Measurements from ENCODE around the gene CCSER1. TPM values are rescaled to one million over a fixed set of nuclear protein-coding genes. Genes with fewer than 3 reads are reported as not detected.

CCSER1 gene
- total and polyA plus RNA-seq, 2 experiments from 2014 or later, result 2.9 to 3.4 TPM

DNA sequence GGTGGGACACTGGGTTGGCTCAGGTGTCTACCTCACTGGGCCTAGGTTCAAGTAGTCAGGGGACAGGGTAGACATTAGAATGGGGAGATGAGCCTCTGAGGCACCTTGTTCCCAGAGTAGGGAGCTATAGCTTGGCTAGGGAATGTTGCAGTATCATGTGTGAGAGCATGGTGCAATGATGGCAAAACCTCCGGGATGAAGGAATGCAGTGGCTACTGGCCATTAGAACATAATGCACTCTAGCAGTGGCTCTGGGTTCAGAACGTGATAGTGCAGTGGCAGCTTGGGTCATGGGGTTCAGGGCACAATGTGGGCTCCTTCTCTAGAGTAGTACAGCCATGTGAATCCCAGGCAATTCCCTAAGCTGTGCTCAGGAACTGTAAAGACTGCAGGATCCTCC, 471.5 kb downstream of the CCSER1 start (continued):
- TF ChIP-seq, protein P1, sequence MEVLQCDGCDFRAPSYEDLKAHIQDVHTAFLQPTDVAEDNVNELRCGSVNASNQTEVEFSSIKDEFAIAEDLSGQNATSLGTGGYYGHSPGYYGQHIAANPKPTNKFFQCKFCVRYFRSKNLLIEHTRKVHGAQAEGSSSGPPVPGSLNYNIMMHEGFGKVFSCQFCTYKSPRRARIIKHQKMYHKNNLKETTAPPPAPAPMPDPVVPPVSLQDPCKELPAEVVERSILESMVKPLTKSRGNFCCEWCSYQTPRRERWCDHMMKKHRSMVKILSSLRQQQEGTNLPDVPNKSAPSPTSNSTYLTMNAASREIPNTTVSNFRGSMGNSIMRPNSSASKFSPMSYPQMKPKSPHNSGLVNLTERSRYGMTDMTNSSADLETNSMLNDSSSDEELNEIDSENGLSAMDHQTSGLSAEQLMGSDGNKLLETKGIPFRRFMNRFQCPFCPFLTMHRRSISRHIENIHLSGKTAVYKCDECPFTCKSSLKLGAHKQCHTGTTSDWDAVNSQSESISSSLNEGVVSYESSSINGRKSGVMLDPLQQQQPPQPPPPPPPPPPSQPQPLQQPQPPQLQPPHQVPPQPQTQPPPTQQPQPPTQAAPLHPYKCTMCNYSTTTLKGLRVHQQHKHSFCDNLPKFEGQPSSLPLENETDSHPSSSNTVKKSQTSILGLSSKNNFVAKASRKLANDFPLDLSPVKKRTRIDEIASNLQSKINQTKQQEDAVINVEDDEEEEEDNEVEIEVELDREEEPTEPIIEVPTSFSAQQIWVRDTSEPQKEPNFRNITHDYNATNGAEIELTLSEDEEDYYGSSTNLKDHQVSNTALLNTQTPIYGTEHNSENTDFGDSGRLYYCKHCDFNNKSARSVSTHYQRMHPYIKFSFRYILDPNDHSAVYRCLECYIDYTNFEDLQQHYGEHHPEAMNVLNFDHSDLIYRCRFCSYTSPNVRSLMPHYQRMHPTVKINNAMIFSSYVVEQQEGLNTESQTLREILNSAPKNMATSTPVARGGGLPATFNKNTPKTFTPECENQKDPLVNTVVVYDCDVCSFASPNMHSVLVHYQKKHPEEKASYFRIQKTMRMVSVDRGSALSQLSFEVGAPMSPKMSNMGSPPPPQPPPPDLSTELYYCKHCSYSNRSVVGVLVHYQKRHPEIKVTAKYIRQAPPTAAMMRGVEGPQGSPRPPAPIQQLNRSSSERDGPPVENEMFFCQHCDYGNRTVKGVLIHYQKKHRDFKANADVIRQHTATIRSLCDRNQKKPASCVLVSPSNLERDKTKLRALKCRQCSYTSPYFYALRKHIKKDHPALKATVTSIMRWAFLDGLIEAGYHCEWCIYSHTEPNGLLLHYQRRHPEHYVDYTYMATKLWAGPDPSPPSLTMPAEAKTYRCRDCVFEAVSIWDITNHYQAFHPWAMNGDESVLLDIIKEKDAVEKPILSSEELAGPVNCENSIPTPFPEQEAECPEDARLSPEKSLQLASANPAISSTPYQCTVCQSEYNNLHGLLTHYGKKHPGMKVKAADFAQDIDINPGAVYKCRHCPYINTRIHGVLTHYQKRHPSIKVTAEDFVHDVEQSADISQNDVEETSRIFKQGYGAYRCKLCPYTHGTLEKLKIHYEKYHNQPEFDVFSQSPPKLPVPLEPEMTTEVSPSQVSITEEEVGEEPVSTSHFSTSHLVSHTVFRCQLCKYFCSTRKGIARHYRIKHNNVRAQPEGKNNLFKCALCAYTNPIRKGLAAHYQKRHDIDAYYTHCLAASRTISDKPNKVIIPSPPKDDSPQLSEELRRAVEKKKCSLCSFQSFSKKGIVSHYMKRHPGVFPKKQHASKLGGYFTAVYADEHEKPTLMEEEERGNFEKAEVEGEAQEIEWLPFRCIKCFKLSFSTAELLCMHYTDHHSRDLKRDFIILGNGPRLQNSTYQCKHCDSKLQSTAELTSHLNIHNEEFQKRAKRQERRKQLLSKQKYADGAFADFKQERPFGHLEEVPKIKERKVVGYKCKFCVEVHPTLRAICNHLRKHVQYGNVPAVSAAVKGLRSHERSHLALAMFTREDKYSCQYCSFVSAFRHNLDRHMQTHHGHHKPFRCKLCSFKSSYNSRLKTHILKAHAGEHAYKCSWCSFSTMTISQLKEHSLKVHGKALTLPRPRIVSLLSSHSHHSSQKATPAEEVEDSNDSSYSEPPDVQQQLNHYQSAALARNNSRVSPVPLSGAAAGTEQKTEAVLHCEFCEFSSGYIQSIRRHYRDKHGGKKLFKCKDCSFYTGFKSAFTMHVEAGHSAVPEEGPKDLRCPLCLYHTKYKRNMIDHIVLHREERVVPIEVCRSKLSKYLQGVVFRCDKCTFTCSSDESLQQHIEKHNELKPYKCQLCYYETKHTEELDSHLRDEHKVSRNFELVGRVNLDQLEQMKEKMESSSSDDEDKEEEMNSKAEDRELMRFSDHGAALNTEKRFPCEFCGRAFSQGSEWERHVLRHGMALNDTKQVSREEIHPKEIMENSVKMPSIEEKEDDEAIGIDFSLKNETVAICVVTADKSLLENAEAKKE (CRISPR knock-in tag; IDR thresholded peaks at IDR 0.05), result no peak
- TF ChIP-seq ZNF114 (CRISPR knock-in tag; IDR thresholded peaks at IDR 0.05) (no peak), ZNF331 (CRISPR knock-in tag; IDR thresholded peaks at IDR 0.05; ENCODE audit: low read depth) (no peak), POLR2AphosphoS5 (IDR thresholded peaks at IDR 0.05; ENCODE audit: low read depth) (no peak)
- TF ChIP-seq, protein P2, sequence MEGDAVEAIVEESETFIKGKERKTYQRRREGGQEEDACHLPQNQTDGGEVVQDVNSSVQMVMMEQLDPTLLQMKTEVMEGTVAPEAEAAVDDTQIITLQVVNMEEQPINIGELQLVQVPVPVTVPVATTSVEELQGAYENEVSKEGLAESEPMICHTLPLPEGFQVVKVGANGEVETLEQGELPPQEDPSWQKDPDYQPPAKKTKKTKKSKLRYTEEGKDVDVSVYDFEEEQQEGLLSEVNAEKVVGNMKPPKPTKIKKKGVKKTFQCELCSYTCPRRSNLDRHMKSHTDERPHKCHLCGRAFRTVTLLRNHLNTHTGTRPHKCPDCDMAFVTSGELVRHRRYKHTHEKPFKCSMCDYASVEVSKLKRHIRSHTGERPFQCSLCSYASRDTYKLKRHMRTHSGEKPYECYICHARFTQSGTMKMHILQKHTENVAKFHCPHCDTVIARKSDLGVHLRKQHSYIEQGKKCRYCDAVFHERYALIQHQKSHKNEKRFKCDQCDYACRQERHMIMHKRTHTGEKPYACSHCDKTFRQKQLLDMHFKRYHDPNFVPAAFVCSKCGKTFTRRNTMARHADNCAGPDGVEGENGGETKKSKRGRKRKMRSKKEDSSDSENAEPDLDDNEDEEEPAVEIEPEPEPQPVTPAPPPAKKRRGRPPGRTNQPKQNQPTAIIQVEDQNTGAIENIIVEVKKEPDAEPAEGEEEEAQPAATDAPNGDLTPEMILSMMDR (conservative IDR thresholded peaks at IDR 0.05; ENCODE audit: low read depth in 2 of 2), result no peak

DNA sequence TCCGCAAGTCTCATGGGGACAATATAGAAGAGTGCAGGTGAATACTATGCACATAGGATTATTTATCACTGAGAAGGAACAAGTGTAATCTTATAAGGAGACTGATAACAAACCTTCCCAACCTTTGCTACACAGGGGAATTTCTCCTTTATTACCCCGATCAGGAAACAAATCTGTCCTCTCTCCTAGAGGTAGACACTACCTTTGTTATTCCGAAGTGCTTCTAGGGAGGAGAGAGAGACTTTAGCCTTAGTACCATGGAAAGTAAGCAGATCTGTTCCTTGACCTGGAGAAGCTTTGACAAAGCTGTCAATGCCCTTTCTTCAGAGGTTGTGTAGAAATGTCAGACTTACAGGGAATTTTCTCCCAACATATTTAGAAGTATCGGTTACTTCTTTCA, 475.5 kb downstream of the CCSER1 start:
- H3K4me1 ChIP-seq (ENCODE audit: insufficient read depth), result no peaks in the 10 kb centered on the region
- H3K9me3 Mint-ChIP-seq, result no peaks in the 10 kb centered on the region
- H3F3A ChIP-seq (replicated peaks; ENCODE audit: low read depth), result no peaks in the 10 kb centered on the region
- no peak overlapping the region for H3K4me2 ChIP-seq
- no peak for DNase-seq (ENCODE audit: low spot score)
- no peaks in the 10 kb centered on the region for H3K36me3 Mint-ChIP-seq (ENCODE audit: low read depth)
- no peaks in the 10 kb centered on the region for H4K20me1 ChIP-seq (replicated peaks; ENCODE audit: insufficient read depth)
- no peaks in the 10 kb centered on the region for H3K9me2 ChIP-seq (ENCODE audit: insufficient read depth)
- peaks cover 2% of the 10 kb centered on the region for H3K27me3 Mint-ChIP-seq (ENCODE audit: insufficient read depth, low read depth, poor library complexity)
- ATAC-seq, result 0 out of 3 replicates have a peak, but pooled peaks have one; percentile 36
- no peak overlapping the region for H3K4me3 ChIP-seq
- no peak overlapping the region for H3K27ac Mint-ChIP-seq
- H3K36me3 ChIP-seq (ENCODE audit: insufficient read depth), result no peaks in the 10 kb centered on the region
- H3K79me2 ChIP-seq (replicated peaks; ENCODE audit: insufficient read depth), result no peaks in the 10 kb centered on the region
- no peaks in the 10 kb centered on the region for H3K4me1 Mint-ChIP-seq
- no peak overlapping the region for H3K27ac ChIP-seq (ENCODE audit: low read depth)
- H2AFZ ChIP-seq, result no peak overlapping the region
- no peak overlapping the region for H3K4me3 Mint-ChIP-seq
- no peaks in the 10 kb centered on the region for H3K27me3 ChIP-seq (ENCODE audit: insufficient read depth)
- TF ChIP-seq, protein P3, sequence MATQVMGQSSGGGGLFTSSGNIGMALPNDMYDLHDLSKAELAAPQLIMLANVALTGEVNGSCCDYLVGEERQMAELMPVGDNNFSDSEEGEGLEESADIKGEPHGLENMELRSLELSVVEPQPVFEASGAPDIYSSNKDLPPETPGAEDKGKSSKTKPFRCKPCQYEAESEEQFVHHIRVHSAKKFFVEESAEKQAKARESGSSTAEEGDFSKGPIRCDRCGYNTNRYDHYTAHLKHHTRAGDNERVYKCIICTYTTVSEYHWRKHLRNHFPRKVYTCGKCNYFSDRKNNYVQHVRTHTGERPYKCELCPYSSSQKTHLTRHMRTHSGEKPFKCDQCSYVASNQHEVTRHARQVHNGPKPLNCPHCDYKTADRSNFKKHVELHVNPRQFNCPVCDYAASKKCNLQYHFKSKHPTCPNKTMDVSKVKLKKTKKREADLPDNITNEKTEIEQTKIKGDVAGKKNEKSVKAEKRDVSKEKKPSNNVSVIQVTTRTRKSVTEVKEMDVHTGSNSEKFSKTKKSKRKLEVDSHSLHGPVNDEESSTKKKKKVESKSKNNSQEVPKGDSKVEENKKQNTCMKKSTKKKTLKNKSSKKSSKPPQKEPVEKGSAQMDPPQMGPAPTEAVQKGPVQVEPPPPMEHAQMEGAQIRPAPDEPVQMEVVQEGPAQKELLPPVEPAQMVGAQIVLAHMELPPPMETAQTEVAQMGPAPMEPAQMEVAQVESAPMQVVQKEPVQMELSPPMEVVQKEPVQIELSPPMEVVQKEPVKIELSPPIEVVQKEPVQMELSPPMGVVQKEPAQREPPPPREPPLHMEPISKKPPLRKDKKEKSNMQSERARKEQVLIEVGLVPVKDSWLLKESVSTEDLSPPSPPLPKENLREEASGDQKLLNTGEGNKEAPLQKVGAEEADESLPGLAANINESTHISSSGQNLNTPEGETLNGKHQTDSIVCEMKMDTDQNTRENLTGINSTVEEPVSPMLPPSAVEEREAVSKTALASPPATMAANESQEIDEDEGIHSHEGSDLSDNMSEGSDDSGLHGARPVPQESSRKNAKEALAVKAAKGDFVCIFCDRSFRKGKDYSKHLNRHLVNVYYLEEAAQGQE (IDR thresholded peaks at IDR 0.05; ENCODE audit: unreplicated experiment), result no peak
- TF ChIP-seq STAT1 (IDR thresholded peaks at IDR 0.05; ENCODE audit: unreplicated experiment) (no peak), EZH2phosphoT487 (IDR thresholded peaks at IDR 0.05; ENCODE audit: unreplicated experiment) (no peak), POLR2AphosphoS5 (IDR thresholded peaks at IDR 0.05; ENCODE audit: low read depth) (no peak)
- TF ChIP-seq, protein P2 (conservative IDR thresholded peaks at IDR 0.05; ENCODE audit: low read depth in 2 of 2), result no peak
